GM10266 (cell line): ENCODE measurements around the gene SBF2.

Source experiments
- DNase-seq: peaks from one replicate; pipeline ENCODE4 v3.0.0; 2012; ENCODE audit errors: extremely low spot score
- TF ChIP-seq, protein P1 (sequence below): IDR thresholded peaks from 2 replicates; pipeline ENCODE4 v1.5.1; 2012; ENCODE audit warnings: mild to moderate bottlenecking, low read depth; ENCODE audit not compliant: control insufficient read depth, insufficient read depth; ENCODE audit errors: missing control alignments

SBF2 gene

DNA sequence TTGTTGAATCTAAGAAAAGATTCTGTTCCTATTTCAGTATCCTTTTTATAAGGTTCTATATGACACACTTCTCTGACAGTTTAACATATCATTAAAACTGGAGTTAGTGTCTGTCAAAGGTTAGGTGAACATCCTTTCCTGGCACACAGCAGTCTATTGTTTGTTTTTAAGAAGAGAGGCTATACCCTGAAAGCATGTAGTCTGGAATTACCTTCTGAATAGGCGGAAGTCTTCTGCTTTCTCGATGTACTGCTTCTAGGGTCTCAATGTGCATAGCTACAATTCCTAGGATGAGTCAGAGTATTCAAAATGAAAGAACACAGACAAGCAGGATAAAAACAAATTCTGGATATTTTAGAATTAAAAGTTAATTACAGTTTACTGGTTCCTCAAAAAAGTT lies 441.6 kb downstream of the SBF2 start:
- TF ChIP-seq, protein P1, sequence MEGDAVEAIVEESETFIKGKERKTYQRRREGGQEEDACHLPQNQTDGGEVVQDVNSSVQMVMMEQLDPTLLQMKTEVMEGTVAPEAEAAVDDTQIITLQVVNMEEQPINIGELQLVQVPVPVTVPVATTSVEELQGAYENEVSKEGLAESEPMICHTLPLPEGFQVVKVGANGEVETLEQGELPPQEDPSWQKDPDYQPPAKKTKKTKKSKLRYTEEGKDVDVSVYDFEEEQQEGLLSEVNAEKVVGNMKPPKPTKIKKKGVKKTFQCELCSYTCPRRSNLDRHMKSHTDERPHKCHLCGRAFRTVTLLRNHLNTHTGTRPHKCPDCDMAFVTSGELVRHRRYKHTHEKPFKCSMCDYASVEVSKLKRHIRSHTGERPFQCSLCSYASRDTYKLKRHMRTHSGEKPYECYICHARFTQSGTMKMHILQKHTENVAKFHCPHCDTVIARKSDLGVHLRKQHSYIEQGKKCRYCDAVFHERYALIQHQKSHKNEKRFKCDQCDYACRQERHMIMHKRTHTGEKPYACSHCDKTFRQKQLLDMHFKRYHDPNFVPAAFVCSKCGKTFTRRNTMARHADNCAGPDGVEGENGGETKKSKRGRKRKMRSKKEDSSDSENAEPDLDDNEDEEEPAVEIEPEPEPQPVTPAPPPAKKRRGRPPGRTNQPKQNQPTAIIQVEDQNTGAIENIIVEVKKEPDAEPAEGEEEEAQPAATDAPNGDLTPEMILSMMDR, result no peak
- no peak for DNase-seq

DNA sequence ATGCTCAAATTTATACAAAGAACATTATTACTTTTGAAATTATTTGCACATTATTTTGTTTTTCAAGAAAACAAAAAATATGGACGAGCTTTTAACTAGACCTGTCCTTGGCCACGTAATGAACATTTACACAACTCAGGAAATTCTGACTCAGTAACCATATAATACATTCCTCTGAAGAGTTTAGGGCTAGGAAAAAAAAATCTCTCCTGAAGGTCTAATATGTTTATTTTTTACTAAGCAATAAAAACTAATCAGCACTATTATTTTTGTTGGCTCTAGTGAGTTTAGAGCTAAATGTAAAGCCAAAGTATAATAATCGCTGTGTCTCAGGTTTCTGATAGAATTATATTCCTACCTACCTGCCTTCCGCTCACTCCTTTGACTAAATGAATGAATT lies 442.7 kb downstream of the SBF2 start:
- TF ChIP-seq, protein P1, result no peak
- DNase-seq, result no peak

DNA sequence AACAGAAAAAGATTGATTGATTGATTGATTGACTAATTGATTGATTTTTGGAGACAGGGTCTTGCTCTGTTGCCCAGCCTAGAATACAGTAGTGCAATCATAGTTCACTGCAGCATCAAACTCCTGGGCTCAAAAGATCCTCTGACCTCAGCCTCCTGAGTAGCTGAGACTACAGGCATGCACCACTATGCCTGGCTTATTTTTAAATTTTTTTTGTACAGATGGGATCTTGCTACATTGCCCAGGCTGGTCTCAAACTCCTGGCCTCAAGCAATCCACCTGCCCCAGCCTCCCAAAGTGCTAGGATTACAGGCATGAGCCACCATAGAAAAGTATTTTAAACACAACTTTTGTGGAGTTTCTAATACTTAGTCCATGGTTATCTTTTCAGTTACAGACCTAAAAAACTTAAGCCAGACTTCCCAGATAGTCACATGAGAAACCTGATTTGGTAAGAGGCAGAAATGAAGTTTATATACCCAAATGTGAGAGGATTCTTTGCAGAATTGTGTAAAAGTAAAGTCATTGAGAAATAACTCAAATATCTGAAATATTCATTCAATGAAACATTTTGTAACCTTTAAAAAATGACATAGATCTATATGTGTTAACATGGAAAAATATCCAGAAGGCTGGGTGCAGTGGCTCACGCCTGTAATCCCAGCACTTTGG lies 443.7 kb downstream of the SBF2 start:
- no peak for DNase-seq
- TF ChIP-seq, protein P1, result no peak

DNA sequence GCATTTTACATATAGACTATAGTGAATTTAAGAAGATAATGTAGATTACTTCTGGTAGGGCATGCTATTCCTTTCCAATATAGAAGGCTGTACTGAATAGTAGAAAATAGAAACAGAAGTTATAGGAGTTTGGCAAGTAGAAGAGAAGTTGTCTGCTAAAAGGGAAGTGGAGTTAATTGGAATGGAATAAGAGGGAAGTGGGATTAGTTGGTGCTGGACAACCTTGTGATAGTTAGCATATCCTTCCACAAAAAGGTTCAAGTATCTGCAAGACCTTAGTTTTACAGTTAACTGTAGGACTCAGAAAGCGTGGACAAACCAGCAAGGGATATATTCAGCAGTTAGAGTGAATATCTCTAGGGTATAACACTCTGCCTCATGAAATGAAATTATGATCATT lies 444.6 kb downstream of the SBF2 start:
- no peak for DNase-seq

DNA sequence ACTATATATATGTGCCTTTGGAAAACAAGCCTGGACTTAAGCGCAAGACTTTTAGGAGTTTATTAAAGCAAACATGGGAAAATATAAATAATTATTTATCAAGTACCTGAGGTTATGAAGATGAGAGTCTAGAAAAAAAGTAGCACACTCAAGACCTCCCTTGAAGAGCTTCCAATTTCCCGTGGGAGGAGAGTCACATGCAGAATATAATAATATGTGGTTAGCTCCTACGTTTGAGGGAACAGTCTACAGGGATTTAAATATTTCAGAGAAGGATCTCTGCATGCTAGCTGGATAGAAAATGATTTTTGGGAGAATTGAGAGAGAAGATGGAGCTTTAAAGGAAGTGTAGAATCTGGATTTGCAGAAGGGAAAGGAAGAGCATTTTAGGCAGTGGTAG lies 446.4 kb downstream of the SBF2 start:
- TF ChIP-seq, protein P1, result no peak
- no peak for DNase-seq

More for the DNA sequence above, 444.6 kb downstream of the SBF2 start:
- TF ChIP-seq, protein P1, result no peak

DNA sequence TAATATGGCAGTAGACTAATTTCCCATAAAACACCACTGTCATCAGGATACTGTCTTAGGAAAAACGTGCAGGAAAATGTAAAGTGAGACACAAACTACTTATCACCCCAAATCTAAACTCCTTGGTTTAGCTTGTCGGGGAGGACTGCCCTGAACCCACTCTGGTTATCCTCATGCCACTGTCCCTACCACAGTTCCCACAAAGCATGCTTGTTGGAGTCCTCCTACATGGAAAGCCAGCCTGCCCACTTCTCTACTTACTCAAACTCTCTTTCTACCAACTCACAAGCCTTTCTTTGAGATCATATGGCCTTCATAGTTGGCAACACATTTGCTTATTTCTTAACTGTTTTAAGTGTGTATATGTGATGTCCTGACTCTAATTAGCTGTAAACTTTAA lies 451.1 kb downstream of the SBF2 start:
- DNase-seq, result no peak
- TF ChIP-seq, protein P1, result no peak

DNA sequence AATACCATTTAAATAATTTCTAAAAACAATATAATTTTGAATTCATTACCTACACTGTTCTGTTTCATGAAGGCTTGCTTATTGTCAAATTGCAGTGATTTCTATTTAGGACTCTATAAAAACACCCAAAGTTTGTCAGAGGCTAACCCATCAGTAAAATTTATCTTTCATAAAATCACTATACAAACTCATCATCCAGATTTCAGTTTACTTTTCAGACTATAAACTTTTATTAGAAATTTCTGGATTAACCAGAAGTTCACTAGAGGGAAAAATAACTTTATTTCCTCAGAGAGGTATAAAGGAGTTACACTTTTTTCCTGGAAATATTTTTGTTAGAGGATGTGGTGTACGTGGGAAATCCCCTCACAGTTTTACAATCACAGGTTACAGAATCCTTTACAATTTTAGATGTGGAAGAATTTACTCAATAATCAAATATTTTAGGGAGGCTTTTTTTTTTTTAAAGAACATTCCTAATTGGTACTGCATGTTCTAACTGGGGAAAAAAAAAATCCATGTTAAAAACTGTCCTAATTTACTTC lies 453.5 kb downstream of the SBF2 start:
- no peak for DNase-seq
- TF ChIP-seq, protein P1, result no peak
